ENCODE data around the gene CATSPER1. TPM values are rescaled to one million over a fixed set of nuclear protein-coding genes. Genes with fewer than 3 reads are reported as not detected.

The CATSPER1 gene
- total RNA-seq, 1 donor from 2014 or later = not detected

DNA sequence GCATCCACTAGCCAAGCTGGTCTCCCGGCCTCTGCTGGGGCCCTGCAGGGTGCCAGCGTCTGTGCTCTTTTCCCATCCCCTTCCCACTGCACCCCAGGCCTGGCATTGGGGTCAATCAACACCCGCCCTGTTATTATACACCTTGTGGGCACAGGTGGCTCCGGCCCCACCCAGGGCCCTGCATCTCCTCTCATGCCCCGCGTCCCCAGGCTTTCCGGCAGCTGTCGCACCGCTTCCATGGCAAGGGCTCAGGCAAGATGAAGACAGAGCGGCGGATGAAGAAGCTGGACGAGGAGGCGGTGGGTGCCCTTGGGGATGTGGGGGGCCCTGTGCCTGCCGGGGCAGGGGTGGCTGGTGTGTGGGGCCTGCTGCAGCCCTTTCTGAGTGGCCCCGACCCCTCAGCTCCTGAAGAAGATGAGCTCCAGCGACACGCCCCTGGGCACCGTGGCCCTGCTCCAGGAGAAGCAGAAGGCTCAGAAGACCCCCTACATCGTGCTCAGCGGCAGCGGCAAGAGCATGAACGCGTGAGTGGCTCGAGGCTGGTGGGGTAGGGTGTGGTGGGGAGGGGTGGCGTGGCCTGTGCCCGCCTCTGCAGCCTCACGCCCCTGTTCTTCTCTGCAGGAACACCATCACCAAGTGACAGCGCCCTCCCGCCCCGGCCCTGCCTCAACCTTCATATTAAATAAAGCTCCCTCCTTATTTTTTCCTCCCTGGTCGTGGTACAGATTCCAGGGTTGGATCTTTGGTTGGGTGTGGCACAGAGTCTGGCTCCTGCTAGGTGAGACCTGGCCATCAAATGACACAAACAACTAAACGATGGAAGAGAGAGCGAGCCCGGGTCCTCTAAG, 47.7 kb downstream of the CATSPER1 start:
- ATAC-seq (no peak), DNase-seq (ENCODE audit: low spot score) (no peak)
- intact Hi-C loops (cut with DNase I) = no loop called here

GRCh38 chr11:65977621-65978390, 48.5 kb downstream of the CATSPER1 start:
- ATAC-seq (no peak), DNase-seq (ENCODE audit: low spot score) (no peak)
- intact Hi-C loops (cut with DNase I) = no loop called here

GRCh38 chr11:65976216-65977176, 49.8 kb downstream of the CATSPER1 start:
- ATAC-seq (peak; percentile 17), DNase-seq (ENCODE audit: low spot score) (no peak)
- intact Hi-C loops (cut with DNase I) = no loop called here

DNA sequence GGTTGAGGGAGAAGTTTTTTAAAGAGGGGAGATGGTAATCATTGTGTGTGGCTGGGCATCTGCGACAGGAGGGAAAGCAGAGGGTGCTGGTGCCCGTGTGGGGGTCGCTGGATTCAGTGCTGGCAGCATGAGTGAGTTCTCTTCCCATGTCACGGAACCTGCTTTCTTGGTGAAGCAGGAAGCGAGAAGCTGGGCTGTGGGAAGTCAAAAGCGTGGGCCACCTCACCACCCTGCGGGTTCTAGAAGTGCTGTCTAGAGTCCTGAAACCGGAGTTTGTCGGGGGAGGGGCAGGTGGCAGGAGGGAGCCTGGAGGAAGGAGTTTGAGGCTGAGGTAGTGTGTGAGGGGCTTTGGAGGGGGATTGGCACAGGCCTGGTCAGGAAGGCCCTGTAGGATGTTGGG, 50.5 kb downstream of the CATSPER1 start:
- DNase-seq (ENCODE audit: low spot score) (no peak), ATAC-seq (no peak)
- intact Hi-C loops (cut with DNase I) = no loop called here

GRCh38 chr11:65973439-65974110, 52.7 kb downstream of the CATSPER1 start:
- ATAC-seq (no peak), DNase-seq (ENCODE audit: low spot score) (no peak)
- intact Hi-C loops (cut with DNase I) = no loop called here

DNA sequence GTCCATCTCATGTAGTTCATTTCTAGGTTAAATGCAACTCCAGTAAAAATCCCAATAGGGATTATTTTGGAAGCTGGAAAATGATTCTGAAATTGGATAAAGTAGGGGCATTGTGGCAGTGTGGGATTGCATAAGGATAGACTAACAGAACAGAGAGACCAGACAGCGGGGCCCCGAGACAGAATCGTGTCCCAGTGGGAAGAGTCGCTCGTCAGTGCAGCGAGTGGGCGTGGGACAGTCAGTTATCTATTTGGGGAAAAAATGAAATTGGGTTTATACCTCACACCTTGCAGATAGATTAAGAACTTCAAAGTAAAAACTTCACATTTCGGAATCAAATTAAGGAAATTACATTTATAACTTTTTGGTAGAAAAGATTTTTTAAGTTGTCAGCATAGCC, 54.2 kb downstream of the CATSPER1 start:
- intact Hi-C loops (cut with DNase I) = no loop called here
- DNase-seq (ENCODE audit: low spot score) = no peak
- ATAC-seq = no peak

DNA sequence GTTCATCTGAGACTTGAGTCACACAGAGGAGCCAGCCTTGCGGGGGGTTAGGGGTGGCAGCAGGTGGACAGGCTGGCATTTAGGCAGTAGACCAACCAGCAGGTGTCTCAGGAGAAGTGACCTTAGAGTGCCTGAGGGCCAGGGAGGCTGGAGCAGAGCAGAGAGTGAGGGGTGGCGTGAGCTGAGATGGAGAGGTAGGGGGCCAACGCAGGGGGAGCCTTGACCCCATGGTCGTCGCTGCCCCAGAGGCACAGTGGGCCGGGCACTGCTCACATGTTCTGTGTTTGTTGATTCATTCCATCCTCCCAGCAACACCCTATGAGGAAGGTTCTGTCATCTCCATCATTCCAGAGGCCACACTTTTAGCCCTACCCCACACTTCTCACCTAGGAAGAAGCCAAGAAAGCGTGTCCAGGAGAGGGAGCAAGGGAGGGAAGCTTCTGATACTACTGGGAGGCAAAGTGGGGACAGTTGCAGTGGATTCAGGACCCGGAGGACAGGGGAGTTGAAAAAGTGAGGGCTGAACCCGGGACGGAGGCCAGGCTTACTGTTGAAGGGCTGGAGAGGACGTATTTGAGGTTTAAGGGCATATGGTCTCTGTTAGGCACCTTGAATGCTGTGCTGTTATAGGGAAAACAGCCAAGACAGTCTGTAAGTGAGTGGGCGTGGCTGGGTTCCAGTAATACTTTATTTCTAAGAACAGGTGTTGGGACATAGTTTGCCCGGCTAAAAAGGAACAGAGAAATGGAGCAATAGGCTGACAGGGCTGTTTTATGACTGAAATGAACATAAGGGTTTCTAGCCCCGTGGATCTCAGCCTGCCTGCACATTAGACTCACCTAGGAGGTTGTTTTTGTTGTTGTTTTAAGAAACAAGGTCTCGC, 57.4 kb downstream of the CATSPER1 start:
- intact Hi-C loops (cut with DNase I) = no loop called here
- no peak for ATAC-seq
- no peak for DNase-seq (ENCODE audit: low spot score)

DNA sequence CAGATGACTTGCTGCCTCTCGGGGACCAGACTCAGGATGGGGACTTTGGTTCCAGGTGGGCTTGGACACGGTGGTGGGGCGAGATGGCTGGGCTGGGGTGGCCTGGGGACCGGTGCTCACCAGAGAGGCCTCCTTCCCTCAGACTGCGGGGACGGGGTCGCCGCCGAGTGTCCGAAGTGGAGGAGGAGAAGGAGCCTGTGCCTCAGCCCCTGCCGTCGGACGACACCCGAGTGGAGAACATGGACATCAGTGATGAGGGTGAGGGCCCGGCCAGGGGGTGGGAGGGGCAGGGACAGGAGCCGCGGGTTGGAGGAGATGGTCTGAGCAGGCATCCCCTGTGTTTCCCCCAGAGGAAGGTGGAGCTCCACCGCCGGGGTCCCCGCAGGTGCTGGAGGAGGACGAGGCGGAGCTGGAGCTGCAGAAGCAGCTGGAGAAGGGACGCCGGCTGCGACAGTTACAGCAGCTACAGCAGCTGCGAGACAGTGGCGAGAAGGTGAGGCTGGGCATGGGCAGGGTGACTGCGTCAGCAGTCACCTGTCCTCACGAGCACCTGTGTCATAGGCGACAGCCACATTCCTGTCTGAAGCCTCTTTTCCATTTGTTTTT, 58.8 kb downstream of the CATSPER1 start:
- no peak for ATAC-seq
- intact Hi-C loops (cut with DNase I) = no loop called here
- no peak for DNase-seq (ENCODE audit: low spot score)

Other genes starting within 250 kb of the CATSPER1 start
- gene AP5B1, start 245.5 kb downstream of the CATSPER1 start, total RNA-seq = 12.9 TPM
- not detected for gene OVOL1, start 239.4 kb downstream of the CATSPER1 start, total RNA-seq
- gene SNX32, start 192.5 kb downstream of the CATSPER1 start, total RNA-seq = 2.6 TPM
- 437 TPM for gene CFL1, start 168.3 kb downstream of the CATSPER1 start, total RNA-seq
- 46.9 TPM for gene MUS81, start 166.0 kb downstream of the CATSPER1 start, total RNA-seq
- 88.4 TPM for gene EFEMP2, start 153.7 kb downstream of the CATSPER1 start, total RNA-seq
- gene CTSW, start 146.6 kb downstream of the CATSPER1 start, total RNA-seq = 2.5 TPM
- gene FIBP, start 138.0 kb downstream of the CATSPER1 start, total RNA-seq = 37.2 TPM
- 31.0 TPM for gene CCDC85B, start 135.8 kb downstream of the CATSPER1 start, total RNA-seq
- 5.6 TPM for gene FOSL1, start 126.1 kb downstream of the CATSPER1 start, total RNA-seq
- gene C11orf68, start 107.4 kb downstream of the CATSPER1 start, total RNA-seq = 42.0 TPM
- gene DRAP1, start 107.1 kb downstream of the CATSPER1 start, total RNA-seq = 69.8 TPM
- gene TSGA10IP, start 81.0 kb downstream of the CATSPER1 start, total RNA-seq = not detected
- gene SART1, start 64.7 kb downstream of the CATSPER1 start, total RNA-seq = 51.0 TPM
- 24.7 TPM for gene EIF1AD, start 24.3 kb downstream of the CATSPER1 start, total RNA-seq
- 127 TPM for gene BANF1, start 24.0 kb downstream of the CATSPER1 start, total RNA-seq
- 0.80 TPM for gene CST6, start 14.5 kb downstream of the CATSPER1 start, total RNA-seq
- gene GAL3ST3, start 22.7 kb upstream of the CATSPER1 start, total RNA-seq = not detected
- gene SF3B2, start 25.9 kb upstream of the CATSPER1 start, total RNA-seq = 154 TPM
- gene PACS1, start 43.8 kb upstream of the CATSPER1 start, total RNA-seq = 80.3 TPM
- 24.6 TPM for gene KLC2, start 231.2 kb upstream of the CATSPER1 start, total RNA-seq
- 112 TPM for gene RAB1B, start 242.2 kb upstream of the CATSPER1 start, total RNA-seq